ENCODE results near the gene CLASP2. TPM values are rescaled to one million over a fixed set of nuclear protein-coding genes. Genes with fewer than 3 reads are reported as not detected.

The CLASP2 gene
- total RNA-seq, 1 experiment from 2014 or later: 40.4 TPM

GRCh38 chr3:33482111-33482521, 235.9 kb downstream of the CLASP2 start:
- H3K9me3 ChIP-seq (ENCODE audit: control insufficient read depth, insufficient read depth, low read depth, low read length): no peaks in the 10 kb centered on the region
- in situ Hi-C loops (cut with HindIII; ENCODE audit: low pct_unique_long_range_greater_than_20kb, low sequenced_read_pairs) (no loop called here), intact Hi-C loops (cut with micrococcal nuclease; ENCODE audit: unreplicated experiment) (no loop called here)
- no peak for TF ChIP-seq TCF7L2 (IDR thresholded peaks at IDR 0.05; ENCODE audit: low read depth, low read length)
- no peak for TF ChIP-seq CTCF (IDR thresholded peaks at IDR 0.05)
- TF ChIP-seq POLR2AphosphoS5 (IDR thresholded peaks at IDR 0.05; ENCODE audit: low read depth, low read length): no peak
- TF ChIP-seq REST (IDR thresholded peaks at IDR 0.05; ENCODE audit: insufficient read depth in 1 of 2, low read depth in 2 of 2, low read length in 1 of 2): no peak
- no peak for TF ChIP-seq SIN3A (IDR thresholded peaks at IDR 0.05; ENCODE audit: borderline replicate concordance, insufficient read depth, low read depth, low read length)
- H3K27me3 ChIP-seq (ENCODE audit: control insufficient read depth, insufficient read depth, low read length): no peaks in the 10 kb centered on the region
- no peak overlapping the region for H3K27ac ChIP-seq (ENCODE audit: low read length)
- no peaks in the 10 kb centered on the region for H3K4me1 ChIP-seq (ENCODE audit: control insufficient read depth, insufficient read depth, low read length)
- CTCF ChIA-PET: no interaction called here
- POLR2A ChIA-PET: no interaction called here
- H3K4me3 ChIP-seq (ENCODE audit: low read depth in 2 of 2, low read length in 2 of 2): no peak overlapping the region
- no peaks in the 10 kb centered on the region for H3K36me3 ChIP-seq (ENCODE audit: control insufficient read depth, insufficient read depth, low read length)
- DNase-seq (ENCODE audit: low read depth, low spot score) (no peak), ATAC-seq (no peak)
- BruUV-seq (replicated peaks): no TSS peak

- in situ Hi-C loops (cut with HindIII; ENCODE audit: low pct_unique_long_range_greater_than_20kb, low sequenced_read_pairs): no loop called here
- POLR2A ChIA-PET: no interaction called here
Observed at GRCh38 chr3:33474896-33475295, 243.2 kb downstream of the CLASP2 start.

More at GRCh38 chr3:33474896-33475295, 243.2 kb downstream of the CLASP2 start:
- intact Hi-C loops (cut with micrococcal nuclease; ENCODE audit: unreplicated experiment): no loop called here
- Histone ChIP-seq H3K27ac (ENCODE audit: low read length) (no peak overlapping the region), H3K27me3 (ENCODE audit: control insufficient read depth, insufficient read depth, low read length) (no peaks in the 10 kb centered on the region), H3K9me3 (ENCODE audit: control insufficient read depth, insufficient read depth, low read depth, low read length) (no peaks in the 10 kb centered on the region), H3K4me3 (ENCODE audit: low read depth in 2 of 2, low read length in 2 of 2) (no peak overlapping the region), H3K4me1 (ENCODE audit: control insufficient read depth, insufficient read depth, low read length) (no peaks in the 10 kb centered on the region), H3K36me3 (ENCODE audit: control insufficient read depth, insufficient read depth, low read length) (no peaks in the 10 kb centered on the region)
- DNase-seq (ENCODE audit: low read depth, low spot score): no peak
- CTCF ChIA-PET: no interaction called here
- TF ChIP-seq SIN3A (IDR thresholded peaks at IDR 0.05; ENCODE audit: borderline replicate concordance, insufficient read depth, low read depth, low read length) (no peak), REST (IDR thresholded peaks at IDR 0.05; ENCODE audit: insufficient read depth in 1 of 2, low read depth in 2 of 2, low read length in 1 of 2) (no peak), CTCF (IDR thresholded peaks at IDR 0.05) (no peak), POLR2AphosphoS5 (IDR thresholded peaks at IDR 0.05; ENCODE audit: low read depth, low read length) (no peak), TCF7L2 (IDR thresholded peaks at IDR 0.05; ENCODE audit: low read depth, low read length) (no peak)
- ATAC-seq: no peak
- no TSS peak for BruUV-seq (replicated peaks)

All from Panc1 (cell line).